GM18951 (cell line): ENCODE results near the gene FAM89B.
A peak's percentile ranks its signal among the peaks of the same experiment; 100 is the strongest.

Experiments
- POLR2A ChIP-seq: IDR thresholded peaks from 4 replicates; pipeline ENCODE4 v1.6.1; 2011; ENCODE audit warnings: mild to moderate bottlenecking; ENCODE audit not compliant: insufficient read length, insufficient read depth; ENCODE audit errors: extremely low read depth
- in situ Hi-C: fragments of 300-500 bp; cut with MboI; formaldehyde crosslinking; loops from one replicate; pipeline ENCODE4 v1.12.0; 2022; ENCODE audit warnings: low sequenced_read_pairs, mixed read lengths, inconsistent platforms; ENCODE audit not compliant: unreplicated experiment

FAM89B gene

GRCh38 chr11:65546217-65546958, 25.9 kb upstream of the FAM89B start:
- in situ Hi-C loops = no loop called here

GRCh38 chr11:65547446-65548125, 24.8 kb upstream of the FAM89B start:
- in situ Hi-C loops = no loop called here
- no peak for TF ChIP-seq POLR2A

More at GRCh38 chr11:65546217-65546958, 25.9 kb upstream of the FAM89B start:
- TF ChIP-seq POLR2A = peak; percentile 45

- in situ Hi-C loops = no loop called here
- TF ChIP-seq POLR2A = no peak
These were observed 23.9 kb upstream of the FAM89B start for GRCh38 chr11:65548395-65548794.

DNA sequence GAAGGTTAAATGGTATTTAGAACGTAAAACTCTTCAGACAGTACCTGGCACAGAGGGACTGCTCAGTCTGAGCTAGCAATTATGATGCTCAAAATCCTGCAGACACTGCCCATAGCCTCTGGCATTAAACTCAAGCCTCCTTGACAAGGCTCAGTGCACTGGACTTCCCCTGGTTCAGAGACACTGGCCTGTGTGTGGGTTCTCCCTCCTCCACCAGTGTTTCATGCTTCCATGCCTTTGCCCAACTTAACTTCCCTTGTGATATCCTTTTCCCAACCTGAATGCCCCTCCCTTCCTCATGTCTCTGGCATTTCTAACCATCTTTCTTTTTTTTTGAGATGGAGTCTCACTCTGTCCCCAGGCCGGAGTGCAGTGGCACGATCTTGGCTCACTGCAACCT, 23.2 kb upstream of the FAM89B start:
- TF ChIP-seq POLR2A = no peak
- in situ Hi-C loops = no loop called here

- in situ Hi-C loops = no loop called here
- TF ChIP-seq POLR2A = peak; percentile 23
These were observed 20.6 kb upstream of the FAM89B start for GRCh38 chr11:65551572-65552387.

GRCh38 chr11:65552388-65552951, 19.9 kb upstream of the FAM89B start:
- in situ Hi-C loops = no loop called here

GRCh38 chr11:65553301-65554001, 18.9 kb upstream of the FAM89B start:
- in situ Hi-C loops = no loop called here
- TF ChIP-seq POLR2A = no peak

More at GRCh38 chr11:65552388-65552951, 19.9 kb upstream of the FAM89B start:
- TF ChIP-seq POLR2A = no peak

GRCh38 chr11:65554057-65554818, 18.1 kb upstream of the FAM89B start:
- in situ Hi-C loops = no loop called here
- TF ChIP-seq POLR2A = no peak

GRCh38 chr11:65554842-65555430, 17.4 kb upstream of the FAM89B start:
- no peak for TF ChIP-seq POLR2A
- in situ Hi-C loops = no loop called here

DNA sequence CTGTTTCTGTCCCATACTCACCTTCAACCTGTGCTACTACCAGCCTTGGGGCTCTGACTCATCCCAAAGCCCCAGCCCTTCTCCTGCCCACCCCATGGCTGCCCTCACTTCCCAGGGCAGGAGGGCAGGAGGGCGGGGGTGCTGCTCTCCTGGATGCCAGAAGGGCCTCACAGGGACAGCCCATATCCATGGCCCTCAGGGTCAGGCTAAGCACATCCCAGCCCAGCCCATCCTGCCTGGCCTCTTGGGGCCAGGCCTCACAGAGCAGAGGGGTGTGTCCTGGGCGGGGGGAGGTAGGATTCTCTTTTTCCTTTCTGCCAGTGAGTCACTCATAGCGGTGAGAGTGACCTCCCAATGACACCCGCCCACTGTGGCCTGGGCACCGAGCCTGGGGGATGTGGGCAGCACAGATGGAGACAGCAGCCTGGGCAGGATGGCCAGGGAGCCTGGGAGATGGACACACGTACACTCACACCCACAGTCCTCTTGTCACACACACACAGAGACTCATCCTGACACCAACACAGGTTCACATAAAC, 16.6 kb upstream of the FAM89B start:
- in situ Hi-C loops = no loop called here
- no peak for TF ChIP-seq POLR2A
